GM18526 (cell line): ENCODE data around the gene ERFE.

Experiments
- POLR2A ChIP-seq: IDR thresholded peaks from 3 replicates; pipeline ENCODE4 v1.6.1; 2011; ENCODE audit not compliant: insufficient read length; ENCODE audit errors: extremely low read depth

ERFE gene

GRCh38 chr2:238131761-238132462, 26.9 kb upstream of the ERFE start:
- TF ChIP-seq POLR2A, result no peak

GRCh38 chr2:238132463-238133450, 26.0 kb upstream of the ERFE start:
- no peak for TF ChIP-seq POLR2A

DNA sequence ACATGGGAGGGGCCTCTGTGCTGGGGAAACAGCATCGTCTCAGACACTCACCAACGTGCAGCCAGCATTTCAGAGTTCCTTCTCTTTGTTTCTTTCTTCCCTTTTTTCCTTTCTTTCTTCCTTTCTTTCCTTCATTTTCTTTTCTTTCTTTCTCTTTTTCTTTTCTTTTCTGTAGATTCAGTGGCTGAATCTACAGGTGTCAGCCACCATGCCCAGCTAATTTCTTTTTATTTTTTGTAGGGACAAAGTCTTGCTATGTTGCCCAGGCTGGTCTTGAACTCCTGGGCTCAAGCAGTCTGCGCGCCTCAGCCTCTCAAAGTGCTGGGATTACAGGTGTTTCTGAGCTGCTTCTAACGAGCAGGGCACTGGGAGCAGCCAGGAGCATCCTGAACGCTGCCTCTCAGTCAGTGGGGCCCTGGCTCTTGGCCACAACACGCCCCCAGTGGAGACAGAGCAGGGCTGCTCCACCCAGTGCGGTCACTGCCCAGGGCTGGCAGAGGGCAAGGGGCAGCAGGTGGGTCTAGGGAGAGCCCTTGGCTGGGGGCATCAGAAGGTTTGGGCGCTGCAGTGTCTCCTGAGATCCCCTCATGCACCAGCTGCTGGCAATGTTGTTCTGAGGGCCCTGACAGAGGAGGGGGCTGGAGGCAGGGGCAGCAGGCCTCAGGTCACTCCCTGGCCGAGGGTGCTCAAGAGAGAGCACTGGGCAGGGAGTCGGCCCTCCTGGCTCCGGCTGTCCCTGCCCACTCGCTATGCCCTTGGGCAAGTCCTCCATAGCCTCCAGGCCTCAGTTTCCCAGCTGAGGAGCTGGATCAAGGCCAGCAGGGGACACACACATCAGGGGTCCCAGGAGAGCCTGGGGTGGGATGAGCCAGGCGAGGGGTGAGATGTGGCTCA, 25.0 kb upstream of the ERFE start:
- TF ChIP-seq POLR2A, result no peak

- TF ChIP-seq POLR2A, result no peak
These were observed 24.4 kb upstream of the ERFE start for GRCh38 chr2:238134393-238134785.

- TF ChIP-seq POLR2A, result no peak
These were observed 23.1 kb upstream of the ERFE start for GRCh38 chr2:238135601-238136150.

GRCh38 chr2:238136820-238137537, 21.8 kb upstream of the ERFE start:
- TF ChIP-seq POLR2A, result no peak

DNA sequence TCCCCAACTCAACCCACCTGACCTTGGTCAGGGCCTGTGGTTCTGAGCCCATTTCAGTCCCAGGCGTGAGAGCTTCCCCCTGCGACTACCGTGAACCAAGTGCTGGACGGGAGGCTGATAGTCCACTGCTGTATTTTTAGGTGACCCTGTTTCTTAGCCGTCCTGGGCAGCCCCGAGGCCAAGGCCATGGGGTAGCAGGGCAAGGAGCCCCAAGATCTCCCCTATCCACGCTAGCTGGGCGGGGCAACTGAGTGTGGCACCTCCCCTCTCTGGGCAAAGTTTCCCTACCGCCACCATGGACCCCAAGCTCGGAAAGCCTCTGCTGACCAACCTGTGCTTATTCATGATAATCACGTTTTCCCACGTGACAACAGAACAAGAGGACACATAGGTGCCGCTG, 20.9 kb upstream of the ERFE start:
- no peak for TF ChIP-seq POLR2A

DNA sequence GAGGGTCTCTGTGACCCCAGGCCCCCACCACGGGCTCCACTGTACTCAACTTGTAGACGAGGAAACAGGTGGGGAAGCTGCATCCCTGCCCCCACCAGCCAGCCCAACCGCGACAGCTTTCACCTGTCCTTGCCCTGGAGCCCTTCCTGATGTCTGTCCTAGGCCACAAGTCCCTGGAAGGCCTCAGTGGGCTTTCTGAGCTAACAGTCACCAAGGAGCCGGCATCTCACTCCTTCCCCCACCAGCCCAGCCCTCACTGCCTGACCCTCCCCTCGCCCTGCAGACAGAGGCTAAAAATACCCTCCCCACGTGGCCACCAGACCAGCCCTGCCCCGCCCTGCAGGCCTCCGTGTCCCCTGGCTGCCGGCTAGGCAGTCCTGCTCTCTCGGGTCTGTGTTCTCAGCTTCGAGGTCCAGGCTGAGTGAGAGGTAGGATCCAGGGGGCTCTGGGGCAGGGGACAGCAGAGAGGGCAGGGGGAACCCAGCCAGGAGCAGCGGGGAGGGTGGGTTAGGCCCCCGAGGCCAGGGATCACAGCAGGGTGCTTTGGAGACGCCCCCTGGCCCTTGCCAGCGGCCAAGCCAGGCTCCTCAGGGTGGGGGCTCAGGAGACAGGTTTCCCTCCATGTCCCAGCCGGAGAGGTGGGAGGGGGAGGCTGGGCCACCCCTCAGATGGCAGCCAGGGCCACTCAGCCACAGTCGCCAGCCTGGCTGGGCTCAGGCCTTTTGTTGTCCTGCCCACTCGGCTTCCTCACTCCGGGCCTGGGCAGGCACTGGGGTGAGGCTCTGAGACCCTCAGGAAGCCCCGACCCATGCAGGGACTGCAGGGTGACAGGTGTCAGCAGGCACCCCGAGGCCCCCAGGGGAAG, 20.2 kb upstream of the ERFE start, which contains the start of gene KLHL30:
Gene KLHL30 (plus strand): TSS at position 338 of the 865 bp plus-strand sequence. CDS start 2,087 bp downstream, outside the sequence.
- no peak for TF ChIP-seq POLR2A

DNA sequence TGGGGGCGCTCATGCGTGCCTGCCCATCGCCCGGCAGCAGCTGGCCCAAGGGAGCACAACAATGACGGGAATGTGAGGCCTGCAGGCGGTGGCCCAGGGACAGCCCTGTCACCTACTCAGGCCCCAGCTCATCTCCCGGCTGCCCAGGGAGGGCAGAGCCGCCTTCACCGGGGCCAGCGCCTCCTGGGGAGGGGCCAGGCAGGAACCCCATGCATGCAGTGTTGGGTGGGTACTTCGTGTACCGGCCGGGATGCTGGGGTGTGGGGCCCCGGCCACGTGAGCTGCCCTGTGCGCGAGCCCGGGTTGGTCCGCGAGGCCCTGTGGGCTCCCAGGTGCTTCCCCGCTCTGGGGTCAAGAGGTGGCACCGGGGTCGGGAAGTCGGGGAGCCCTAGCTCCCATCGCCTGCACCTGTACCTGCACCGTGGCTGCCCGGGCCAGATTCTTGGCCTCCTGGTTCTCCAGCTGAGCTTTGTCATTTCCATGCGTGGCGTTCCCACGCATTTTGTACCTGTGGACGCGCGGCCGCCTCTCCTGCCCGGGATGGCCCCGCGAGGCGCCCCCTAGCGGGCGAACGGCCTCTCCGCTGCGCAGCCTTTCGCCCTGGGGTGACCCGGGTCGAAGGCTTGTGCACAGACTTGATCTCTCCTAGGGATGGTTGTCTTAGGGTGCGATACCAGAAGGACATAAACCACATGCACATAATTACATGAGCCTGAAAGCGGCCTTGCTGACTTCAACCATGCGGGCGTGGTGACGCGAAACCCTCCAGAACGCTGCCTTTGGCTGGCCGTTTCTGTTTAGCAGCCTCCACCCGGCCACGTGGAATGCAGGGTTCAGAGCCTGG, 19.4 kb upstream of the ERFE start:
- TF ChIP-seq POLR2A, result no peak

GRCh38 chr2:238140040-238140439, 18.7 kb upstream of the ERFE start:
- no peak for TF ChIP-seq POLR2A

DNA sequence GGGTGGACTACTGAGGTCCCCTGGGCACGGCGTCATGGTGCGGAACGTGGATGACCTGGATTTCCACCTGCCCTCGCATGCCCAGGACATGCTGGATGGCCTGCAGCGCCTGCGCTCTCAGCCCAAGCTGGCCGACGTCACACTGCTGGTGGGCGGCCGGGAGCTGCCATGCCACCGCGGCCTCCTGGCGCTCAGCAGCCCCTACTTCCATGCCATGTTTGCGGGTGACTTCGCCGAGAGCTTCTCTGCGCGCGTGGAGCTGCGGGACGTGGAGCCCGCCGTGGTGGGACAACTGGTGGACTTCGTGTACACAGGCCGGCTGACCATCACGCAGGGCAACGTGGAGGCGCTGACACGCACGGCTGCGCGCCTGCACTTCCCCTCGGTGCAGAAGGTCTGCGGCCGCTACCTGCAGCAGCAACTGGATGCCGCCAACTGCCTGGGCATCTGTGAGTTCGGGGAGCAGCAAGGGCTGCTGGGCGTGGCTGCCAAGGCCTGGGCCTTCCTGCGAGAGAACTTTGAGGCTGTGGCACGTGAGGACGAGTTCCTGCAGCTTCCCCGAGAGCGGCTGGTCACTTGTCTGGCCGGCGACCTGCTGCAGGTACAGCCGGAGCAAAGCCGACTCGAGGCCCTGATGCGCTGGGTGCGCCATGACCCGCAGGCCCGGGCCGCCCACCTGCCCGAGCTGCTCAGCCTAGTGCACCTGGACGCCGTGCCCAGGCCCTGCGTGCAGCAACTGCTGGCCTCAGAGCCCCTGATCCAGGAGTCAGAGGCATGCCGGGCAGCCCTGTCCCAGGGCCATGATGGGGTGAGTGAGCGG, 17.8 kb upstream of the ERFE start:
- TF ChIP-seq POLR2A, result no peak
